CD4-positive, alpha-beta T cell treated with Interleukin-1 beta for 1 hour (primary cell): ENCODE measurements around the gene CAMTA1.
"Not testable (repeated sequence)": the region's sequence is repeated elsewhere in the genome, so short reads cannot be mapped to it uniquely, and the experiment has no call there.

ENCODE experiments used
- DNase-seq, 2 donors: peaks; one replicate each; pipeline ENCODE4 v3.0.0-alpha.2; 2020 to 2022

CAMTA1 gene, protein sequence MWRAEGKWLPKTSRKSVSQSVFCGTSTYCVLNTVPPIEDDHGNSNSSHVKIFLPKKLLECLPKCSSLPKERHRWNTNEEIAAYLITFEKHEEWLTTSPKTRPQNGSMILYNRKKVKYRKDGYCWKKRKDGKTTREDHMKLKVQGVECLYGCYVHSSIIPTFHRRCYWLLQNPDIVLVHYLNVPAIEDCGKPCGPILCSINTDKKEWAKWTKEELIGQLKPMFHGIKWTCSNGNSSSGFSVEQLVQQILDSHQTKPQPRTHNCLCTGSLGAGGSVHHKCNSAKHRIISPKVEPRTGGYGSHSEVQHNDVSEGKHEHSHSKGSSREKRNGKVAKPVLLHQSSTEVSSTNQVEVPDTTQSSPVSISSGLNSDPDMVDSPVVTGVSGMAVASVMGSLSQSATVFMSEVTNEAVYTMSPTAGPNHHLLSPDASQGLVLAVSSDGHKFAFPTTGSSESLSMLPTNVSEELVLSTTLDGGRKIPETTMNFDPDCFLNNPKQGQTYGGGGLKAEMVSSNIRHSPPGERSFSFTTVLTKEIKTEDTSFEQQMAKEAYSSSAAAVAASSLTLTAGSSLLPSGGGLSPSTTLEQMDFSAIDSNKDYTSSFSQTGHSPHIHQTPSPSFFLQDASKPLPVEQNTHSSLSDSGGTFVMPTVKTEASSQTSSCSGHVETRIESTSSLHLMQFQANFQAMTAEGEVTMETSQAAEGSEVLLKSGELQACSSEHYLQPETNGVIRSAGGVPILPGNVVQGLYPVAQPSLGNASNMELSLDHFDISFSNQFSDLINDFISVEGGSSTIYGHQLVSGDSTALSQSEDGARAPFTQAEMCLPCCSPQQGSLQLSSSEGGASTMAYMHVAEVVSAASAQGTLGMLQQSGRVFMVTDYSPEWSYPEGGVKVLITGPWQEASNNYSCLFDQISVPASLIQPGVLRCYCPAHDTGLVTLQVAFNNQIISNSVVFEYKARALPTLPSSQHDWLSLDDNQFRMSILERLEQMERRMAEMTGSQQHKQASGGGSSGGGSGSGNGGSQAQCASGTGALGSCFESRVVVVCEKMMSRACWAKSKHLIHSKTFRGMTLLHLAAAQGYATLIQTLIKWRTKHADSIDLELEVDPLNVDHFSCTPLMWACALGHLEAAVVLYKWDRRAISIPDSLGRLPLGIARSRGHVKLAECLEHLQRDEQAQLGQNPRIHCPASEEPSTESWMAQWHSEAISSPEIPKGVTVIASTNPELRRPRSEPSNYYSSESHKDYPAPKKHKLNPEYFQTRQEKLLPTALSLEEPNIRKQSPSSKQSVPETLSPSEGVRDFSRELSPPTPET (N-terminal part only)

DNA sequence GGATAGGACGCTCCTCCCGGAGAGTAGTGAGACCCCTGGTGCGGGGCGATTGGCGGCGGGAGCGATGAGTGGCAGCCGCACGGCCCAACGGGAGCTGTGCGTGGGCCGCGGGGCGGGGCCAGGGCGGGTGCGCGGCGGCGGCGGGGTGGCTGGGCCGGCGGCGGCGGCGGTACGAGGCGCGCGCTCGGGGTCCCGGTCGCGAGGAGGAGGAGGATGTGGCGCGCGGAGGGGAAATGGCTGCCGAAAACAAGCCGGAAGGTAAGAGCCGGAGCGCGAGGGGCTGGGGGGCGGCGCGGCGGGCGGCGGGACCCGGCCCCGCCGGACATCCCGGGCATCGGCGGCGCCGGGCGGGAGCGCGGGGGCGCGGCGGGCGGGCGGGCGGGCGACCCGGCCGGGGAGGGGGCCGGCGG lies at the start of gene CAMTA1:
TSS of gene CAMTA1 (plus strand) at position 137 of the 410 bp plus-strand sequence. CDS start at position 214, 77 bp downstream.
- no peak for DNase-seq

DNA sequence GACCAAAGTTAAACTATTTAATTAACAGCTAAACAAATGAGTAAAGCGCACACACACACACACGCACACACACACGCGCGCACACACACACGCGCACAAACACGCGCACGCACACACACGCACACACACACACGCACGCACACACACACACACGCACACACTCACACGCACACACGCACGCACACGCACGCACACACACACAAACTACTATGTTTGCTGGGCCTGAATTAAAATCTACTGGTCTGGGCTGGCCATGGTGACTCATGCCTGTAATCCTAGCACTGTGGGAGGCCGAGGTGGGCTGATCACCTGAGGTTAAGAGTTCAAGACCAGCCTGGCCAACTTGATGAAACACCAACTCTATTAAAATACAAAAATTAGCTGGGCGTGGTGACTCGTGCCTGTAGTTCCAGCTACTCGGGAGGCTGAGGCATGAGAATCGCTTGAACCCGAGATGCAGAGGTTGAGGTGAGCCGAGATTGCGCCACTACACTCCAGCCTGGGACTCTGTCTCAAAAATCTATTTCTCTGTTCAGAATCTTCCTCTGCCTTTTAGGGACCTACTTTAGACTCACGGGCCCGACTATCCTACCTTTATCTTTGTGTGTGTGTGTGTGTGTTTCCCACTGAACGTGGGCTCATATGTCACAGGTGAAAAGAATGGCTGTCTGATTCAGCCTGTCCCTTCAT lies 46.1 kb upstream of the CAMTA1 start:
- no peak for DNase-seq

DNA sequence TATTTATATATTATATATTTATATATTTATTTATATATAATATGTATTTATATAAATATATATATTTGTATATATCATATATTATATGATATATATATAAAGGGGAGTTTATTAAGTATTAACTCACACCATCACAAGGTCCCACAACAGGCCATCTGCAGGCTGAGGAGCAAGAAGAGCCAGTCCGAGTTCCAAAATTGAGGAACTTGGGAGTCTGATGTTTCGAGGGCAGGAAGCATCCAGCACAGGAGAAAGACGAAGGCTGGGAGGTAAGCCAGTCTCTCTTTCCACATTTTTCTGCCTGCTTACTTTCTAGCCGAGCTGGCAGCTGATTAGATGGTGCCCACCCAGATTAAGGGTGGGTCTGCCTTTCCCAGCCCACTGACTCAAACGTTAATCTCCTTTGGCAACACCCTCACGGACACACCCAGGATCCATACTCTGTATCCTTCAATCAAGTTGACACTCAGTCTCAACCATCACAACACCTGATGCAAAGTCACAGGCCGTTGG lies 42.5 kb upstream of the CAMTA1 start:
- DNase-seq: not testable (repeated sequence)

DNA sequence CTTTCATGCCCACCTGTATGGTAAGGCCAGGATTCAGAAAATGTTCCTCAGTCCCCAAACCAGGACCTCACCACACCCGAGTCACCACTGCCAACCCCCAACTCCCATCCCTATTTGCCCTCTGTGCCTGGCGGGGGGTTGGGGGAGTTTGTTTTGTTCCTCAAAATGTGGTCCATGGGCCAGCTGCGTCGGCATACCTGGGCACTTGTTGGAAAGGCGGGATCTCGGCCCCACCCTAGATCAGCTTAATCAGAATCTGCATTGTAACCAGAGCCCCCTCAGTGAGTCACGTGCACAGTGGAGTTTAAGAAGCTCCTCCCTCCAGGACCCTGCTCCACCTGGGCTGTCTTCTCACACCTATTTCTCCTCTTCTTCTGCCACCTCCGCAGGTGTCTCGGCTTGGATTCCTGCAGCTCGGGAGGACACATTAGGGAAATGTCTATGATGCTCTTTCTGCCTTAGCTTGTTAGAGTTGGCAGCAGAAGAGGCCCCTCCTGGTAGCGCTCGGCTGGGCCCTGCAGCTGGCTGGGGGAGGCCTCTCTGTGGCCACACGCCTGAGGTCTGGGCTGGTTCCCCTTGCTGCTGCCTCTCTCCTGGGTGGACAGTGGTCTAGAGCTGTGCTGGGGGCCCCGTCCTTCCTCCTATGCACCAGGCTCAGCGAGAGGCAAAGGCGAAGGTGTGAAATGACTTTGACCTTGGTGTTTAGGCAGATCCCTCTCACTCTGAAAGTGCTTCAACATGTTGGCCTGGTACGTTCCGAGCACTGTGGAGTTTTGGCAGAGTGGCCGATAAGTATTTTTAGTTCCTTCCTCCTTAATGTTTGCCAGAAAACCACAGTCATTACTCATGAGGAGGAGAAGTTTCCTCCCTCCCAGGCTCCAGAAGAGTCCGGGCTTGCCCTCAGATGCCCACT lies 41.8 kb upstream of the CAMTA1 start:
- DNase-seq: peak in 1 of 2 donors; percentile 12

DNA sequence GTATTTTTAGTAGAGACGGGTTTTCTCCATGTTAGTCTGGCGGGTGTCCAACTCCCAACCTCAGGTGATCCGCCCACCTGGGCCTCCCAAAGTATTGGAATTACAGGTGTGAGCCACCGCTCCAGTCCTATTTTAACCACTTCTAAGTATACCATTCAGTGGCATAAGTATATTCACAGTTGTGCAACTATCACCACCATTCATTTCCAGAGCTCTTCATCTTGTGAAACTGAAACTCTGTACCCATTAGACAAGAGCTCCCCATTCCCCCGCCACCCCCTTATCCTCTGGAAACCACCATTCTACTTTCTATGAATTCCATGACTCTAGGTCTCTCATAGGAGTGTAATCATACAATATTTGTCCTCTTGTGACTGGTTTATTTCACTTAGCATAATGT lies 40.2 kb upstream of the CAMTA1 start:
- DNase-seq: no peak

DNA sequence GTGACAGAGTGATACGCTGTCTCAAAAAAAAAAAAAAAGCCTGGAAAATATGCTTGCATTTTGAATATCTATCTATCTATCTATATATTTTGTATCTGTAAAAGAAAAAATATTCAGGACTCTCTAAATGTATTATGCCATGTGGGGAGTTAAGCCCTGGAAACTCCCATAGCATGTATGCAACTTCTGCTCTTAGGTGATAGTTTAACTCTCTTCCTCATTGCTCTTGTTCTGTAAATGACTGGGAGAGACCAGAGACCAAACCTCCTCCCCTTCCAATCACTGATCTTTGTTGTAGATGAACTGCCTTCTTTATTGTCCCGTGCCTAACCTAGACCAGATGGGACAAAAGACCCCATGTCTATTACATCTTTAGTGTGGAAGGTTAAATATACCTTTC lies 37.6 kb upstream of the CAMTA1 start:
- DNase-seq: no peak

DNA sequence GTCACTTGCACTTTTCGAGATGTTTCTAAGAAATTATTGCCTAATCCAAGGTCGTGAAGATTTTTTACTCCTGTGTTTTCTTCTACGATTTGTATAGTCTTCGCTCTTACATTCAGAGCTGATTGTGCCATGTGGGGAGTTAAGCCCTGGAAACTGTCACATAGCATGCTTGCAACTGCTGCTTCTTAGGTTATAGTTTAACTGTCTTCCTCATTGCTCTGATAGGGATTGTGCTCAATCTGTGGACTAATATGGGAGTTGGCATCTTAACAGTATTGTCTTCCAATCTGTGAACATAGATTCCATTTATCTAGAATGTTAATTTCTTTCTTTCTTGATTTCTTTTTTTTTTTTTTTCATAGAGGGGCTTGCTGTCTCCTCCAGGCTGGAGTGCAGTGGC lies 34.8 kb upstream of the CAMTA1 start:
- DNase-seq: no peak

DNA sequence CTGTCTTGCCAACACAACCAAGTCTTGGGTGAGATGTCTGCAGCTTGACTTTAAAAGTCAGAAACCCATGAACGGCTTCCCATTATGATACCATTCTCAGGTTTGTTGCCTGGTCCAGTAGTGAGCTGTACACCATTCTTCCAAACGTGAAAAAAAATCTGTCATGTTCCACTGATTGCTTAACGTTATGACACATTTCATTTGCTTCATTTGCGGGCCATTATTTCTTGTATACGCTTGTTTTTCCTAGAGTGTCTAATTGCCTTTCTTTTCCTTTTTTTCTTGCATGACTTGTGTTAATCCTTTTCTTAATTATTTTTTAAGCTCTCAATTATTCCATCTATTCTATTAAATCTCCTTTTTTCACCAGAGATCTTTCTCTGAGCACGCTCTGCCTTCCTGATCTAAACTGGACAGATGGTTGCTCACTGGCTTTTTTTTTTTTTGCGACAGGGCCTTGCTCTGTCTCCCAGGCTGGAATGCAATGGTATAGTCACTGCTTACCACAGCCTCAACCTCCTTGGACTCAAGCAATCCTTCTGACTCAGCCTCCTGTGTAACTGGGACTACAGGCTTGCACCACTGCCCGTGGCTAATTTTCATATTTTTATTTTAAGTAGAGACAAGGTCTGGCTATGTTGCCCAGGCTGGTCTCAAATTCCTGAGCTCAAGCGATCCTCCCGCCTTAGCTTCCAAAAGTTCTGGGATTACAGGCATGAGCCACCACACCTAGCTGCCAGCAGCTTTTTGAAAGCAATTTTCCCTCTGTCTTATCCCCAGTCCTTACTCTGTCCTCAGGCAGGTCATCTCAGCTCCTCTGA lies 31.7 kb upstream of the CAMTA1 start:
- DNase-seq: no peak

DNA sequence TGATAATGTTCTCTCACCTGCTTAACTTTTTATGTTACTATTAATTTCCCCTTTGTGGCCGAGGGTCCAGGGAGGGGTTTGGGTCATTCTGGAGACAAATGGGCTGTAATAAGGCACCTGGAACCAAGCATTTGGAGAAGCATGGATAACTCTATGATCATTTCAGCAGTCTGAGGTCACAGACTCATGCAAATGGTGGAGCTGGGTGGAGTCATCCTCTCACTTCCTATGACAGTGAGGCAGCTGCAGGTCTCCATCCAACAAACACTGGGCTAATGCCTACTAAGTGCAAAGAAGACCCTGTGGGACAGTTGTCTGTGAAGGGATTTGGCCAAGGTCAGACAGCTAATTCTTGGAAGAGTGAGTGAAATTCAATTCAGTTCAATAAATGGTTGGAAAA lies 28.8 kb upstream of the CAMTA1 start:
- DNase-seq: no peak

DNA sequence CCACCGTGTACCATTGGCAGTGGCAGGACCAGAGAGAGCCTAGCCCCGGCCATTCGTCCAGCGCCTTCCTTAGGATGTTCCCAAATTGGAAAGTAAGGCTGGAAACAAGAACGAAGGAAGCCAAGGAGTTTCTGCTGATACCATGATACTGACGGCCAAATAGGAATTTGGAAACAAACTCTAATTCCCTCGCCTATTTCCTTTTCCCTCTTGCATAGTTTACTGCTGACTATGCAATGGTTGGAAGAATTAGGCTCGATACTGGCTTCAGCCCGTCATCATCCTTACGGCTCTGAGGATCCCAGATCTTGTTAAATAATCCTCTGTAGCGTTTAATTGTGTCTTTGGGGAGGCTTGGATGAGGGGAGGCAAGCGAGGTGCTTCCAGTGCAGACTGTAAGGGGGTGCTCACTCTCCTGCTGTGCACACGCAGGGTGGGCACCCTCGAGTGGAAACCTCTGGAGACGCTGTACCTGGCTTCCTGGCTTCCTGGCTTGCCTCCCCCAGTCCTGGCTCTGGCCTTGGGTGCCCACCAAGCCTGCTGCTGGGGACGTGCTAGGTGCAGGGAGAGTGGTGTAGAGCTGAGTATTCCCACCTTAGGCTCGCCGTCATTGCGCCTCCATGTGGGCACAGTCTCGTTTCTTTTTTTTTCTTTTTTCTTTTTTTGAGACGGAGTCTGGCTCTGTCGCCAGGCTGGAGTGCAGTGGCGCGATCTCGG lies 27.4 kb upstream of the CAMTA1 start:
- no peak for DNase-seq

DNA sequence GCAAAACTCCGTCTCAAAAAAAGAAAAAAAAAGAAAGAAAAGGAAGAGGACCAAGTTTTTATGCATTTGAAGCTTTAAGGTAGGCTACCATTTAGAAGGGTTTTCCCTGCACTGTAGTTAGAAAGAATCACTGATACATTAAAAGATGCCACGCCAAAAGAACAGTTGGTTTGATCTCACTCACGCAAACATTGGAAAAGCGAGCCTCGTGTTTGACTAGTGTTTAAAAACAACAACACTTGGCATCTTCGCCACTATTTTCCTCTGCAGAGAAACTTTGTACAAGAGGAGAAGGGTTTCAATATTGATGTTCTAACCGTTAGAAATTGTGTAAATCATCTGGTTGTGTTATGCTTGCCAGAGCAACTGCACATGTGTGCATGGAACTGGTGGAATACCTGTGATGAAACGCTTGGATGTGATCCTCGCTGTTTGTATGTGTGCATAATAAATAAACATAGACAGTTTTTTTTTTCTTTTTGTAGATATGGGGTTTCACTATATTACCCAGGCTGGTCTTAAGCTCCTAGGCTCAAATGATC lies 24.0 kb upstream of the CAMTA1 start:
- no peak for DNase-seq

DNA sequence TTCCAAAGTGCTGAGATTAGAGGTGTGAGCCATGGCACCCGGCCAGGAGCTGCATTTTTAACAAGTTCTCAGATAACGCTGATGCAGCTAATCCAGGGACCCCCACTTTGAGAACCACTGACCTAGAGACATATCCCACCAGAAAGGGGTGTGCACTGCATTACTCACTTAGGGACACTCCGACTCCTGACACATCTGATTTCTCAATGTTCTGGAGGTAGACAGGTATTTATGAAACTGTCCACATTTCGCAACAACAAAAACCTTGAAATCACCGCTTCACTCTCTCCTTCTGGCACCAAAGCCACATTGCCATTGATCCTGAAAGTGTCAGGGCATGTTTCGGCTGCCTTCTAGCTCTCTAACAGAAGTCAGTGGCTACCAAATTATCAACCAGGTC lies 23.2 kb upstream of the CAMTA1 start:
- DNase-seq: no peak

DNA sequence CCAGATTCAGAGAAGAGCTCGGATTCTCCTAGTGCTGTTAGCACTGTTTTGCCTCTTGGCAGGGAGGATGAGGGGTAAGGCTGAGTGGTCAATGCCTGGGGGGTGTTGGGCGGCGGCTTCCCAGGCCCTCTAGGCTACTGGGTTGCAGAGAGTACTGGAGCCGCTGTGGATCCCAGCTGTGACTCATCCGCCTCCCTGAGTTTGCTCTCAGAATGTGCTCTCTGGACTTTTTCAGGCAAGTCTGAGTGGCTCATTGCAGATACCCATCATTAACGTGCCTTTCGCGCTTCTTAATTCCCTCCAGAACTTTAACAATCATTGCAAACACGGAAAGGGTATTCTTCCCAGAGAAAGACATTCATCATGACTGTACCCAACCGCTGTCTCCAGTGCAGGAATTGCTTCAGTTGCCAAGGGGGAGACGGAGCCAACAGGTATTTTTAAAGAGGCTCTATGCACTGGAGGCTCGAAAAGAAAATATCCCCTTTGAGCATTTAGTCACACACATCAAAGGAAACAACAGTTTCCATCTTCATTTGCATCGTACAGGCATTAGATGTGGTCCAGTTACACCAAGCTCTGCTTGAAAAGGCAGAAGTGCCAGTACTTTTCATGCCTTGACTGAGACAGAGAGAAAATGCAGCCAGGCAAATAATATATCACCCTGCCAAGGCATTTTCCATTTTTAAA lies 14.4 kb upstream of the CAMTA1 start:
- no peak for DNase-seq

DNA sequence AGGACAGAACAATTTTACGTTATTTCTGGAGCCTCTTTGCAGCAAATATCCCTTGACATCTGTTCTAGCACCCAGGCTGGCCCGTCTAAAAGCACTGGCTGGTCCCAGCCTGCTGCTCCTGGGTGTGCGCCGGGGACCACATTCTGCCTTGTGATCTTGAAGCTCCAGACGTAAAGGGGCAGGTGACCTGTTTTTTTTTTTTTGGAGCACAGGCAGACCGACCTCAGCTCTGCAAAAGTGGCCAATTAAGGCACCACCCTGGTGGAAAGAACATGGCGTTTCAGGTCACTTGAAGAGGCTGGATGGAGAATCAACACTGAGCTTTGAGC lies 13.8 kb upstream of the CAMTA1 start:
- no peak for DNase-seq

DNA sequence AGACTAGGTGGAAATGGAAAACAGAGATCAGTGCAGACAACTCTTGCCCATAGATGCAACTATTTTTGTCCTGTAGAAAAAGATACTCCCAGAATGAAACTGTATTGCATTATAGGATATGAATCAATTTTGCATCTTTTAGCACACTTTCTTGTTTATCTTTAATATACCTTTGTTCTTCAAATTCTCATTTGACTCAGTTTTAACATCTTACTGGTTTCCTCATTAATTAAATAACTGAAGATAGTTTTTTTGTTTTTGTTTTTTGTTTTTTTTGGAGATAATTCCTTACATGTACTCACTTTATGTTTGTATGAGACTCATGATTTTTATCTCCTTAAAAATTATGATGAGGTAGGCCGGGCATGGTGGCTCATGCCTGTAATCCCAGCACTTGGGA lies 10.9 kb upstream of the CAMTA1 start:
- DNase-seq: no peak

DNA sequence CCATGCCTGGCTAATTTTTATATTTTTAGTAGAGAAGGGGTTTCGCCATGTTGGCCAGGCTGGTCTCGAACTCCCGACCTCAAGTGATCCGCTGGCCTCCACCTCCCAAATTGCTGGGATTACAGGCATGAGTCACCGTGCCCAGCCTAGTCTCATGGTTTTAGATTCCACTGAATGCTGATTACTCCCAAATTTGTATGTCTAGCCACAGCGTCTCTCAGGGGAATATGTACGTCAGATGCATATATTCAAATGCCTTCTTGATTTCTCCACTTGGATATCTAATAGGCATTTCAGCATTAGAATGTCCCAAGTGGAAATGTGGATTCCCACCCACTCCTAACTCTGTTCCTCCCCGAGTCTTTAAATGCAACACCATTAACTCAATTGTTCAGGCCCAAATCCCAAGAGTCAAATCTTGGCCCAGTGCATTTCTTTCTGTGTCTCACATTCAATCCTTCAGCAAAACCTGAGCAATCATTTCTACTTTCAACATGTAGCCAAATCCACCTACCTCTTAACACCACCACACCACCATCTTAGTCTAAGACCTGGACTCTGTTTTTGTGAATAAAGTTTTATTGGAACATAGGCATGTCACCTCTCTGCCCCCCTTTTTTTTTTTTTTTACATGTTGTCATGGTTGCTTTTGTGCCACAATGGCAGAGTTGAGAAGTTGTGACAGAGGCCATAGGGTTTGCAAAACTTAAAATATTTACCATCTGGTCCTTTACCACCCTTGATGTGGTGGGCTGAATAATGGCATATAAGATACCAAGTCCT lies 9.8 kb upstream of the CAMTA1 start:
- DNase-seq: no peak

DNA sequence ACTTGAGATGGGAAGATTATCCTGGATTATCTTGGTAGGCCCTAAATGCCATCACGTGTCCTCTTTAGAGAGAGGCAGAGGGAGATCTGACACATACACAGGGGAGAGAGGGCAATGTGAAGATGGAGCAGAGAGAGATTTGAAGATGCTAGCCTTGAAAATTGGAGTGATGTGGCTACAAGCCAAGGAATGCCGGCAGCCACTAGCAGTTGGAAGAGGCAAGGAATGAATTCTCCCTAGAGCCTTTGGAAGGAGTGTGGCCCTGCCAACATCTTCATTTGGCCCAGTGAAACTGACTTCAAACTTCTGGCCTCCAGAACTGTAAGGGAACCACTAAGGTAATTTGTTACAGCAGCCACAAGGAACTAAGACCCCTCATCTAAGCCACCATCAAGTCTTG lies 8.9 kb upstream of the CAMTA1 start:
- DNase-seq: no peak

DNA sequence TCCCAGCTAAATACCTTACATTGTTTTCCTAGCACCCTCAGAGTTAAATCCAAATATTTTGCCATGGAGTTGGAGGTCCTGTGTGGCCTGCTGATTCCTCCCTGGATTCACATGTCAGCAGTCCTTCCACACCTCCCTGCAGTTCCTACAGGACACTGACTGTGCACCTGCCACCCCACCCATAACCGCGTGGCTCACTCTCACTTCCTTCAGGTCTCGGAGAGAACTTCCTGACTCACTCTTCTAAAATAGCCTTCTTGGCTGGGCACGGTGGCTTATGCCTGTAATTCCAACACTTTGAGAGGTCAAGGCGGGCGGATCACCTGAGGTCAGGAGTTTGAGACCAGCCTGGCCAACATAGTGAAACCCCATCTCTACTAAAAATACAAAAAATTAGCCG lies 8.4 kb upstream of the CAMTA1 start:
- DNase-seq: peak in 1 of 2 donors; percentile 19
